Dedifferentiated amniotic fluid mesenchymal stem cell (primary cell): ENCODE data around the gene WHAMM.
"Not testable (repeated sequence)": the region's sequence is repeated elsewhere in the genome, so short reads cannot be mapped to it uniquely, and the experiment has no call there.

Experiments
- DNase-seq: peaks from one replicate; pipeline ENCODE4 v3.0.0-alpha.2; 2016; ENCODE audit errors: extremely low spot score

The WHAMM gene

DNA sequence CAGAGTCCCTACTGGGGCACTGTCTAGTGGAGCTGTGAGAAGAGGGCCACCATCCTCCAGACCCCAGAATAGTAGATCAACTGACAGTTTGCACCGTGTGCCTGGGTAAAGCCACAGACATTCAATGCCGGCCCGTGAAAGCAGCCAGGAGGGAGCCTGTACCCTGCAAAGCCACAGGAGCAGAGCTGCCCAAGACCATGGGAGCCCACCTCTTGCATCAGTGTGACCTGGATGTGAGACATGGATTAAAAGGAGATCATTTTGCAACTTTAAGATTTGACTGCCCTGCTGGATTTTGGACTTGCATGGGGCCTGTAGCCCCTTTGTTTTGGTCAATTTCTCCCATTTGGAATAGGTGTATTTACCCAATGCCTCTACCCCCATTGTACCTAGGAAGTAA, 56.6 kb downstream of the WHAMM start:
- not testable (repeated sequence) for DNase-seq

DNA sequence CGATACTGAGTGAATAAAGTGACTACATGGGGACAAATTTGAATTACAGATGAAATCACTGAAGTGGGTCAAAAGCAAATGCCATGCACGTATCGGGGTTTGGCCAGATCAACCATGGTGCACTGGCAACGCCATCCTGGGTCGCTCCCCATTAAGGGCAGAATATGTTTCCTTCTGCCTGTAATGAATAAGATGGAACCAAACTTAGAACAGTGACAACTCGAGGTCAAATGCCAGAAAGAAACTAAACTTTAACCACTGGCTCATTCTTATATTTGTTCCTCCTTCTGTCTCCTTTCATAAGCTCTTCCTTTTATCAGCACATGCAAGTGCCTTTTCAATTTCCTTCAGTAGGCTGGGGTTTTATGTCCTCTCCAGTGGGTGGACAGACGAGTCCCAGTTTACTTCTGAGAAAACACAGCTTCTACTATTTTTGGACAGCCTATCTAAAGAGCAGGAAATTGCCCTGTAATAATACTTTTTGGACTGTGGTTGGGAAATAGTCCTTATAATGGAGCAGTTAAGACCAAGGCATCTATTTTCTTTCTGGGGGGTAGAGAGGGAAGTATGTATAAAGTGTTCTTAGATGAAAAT, 61.4 kb downstream of the WHAMM start:
- DNase-seq, result no peak

DNA sequence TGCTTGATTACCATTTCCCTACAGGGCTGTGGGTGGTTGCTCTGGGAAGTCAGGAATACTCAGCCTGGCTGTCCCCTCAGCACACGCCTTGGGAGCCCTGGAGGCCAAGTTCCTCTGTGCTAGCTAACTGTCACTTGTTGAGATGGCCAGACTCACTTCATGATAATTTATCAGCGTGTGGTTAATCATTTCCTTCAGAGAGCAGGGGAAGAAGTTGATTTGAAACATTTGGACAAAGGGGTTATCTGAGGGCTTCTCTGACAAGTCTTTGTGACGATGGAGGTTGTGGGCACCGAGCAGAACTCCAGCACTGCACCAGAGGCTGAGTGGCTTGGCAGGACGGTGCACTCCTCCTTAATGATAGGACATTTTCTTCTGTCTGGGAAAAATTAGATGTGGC, 61.9 kb downstream of the WHAMM start:
- DNase-seq, result no peak

DNA sequence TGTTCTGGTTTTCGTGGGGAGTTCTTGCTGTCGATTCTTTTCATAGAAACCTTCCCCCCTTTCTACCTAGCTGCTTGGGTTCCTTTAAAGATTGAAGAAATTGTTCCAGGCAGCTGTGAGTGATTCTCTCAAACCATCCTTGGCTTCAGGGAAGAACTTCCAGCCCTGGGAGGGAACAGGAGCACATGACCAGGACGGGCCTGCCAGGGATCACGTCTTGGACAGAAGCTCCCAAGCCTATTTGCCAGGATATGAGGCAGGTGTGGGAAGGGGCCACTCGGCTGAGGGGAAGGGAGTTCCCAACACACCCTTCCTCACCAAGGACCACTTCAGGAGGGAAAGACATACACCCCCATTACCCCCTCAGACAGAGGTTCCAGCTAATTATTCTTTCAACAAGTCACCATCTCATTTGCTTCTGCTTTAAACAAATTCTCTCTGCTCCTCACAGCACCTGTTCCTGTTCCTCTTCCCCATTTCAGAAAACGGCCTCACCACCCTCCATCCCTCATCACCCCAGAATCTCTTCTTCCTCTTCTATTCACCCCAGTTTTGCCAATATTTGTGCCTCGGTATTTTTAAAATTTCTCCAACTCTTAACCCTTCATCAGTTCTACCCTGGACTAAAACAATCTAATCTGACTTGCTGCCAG, 62.5 kb downstream of the WHAMM start:
- no peak for DNase-seq

DNA sequence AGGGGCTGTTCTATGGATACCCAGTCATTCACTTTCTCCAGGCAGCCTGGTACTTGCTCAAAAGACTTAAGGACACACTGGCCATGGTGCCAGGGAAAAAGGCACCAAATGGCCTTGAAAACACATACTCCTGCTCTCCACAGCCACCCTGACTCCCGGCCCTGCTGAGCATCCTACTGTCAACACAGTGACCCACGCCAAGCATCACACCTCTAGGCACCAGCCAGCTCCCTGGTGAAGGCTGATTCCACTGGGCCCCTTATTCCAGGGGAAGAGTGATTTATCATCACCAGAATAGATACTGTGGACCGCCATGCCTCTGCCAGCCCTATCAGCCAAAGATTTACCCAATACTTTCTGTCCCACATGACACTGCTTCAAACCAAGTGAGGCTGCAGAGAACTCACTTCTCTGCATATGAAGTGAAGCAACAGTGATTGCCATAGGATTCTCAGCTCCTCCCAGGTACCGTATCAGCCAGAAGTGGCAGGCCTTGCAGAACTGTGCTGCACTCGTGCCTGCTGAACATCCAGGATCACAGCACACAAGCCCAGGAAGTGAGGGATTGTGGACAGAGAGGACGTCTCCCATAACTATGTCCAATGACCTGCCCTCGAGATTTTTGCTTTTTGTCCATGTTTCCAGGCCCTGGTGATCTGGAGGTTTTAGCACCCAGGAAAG, 63.7 kb downstream of the WHAMM start:
- DNase-seq, result no peak

DNA sequence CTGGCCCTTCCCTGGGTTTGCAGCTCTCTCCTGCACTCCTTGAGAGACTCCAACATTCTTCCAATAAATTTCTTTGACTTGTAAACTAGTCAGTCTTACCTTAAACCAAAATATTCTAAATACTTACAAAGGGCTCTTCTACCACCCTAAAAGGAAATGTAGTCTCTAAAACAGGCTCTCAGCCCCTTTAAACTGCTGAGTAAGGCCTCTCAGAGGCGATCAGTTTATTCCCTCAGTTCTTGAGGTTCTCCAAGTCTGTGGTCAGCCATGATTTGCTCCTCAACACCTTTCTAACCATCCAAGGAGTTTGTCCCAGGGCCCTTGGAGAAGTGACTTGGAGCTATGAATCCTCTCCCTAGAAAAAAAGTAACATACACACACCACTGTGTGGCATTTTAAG, 64.8 kb downstream of the WHAMM start:
- DNase-seq, result no peak

DNA sequence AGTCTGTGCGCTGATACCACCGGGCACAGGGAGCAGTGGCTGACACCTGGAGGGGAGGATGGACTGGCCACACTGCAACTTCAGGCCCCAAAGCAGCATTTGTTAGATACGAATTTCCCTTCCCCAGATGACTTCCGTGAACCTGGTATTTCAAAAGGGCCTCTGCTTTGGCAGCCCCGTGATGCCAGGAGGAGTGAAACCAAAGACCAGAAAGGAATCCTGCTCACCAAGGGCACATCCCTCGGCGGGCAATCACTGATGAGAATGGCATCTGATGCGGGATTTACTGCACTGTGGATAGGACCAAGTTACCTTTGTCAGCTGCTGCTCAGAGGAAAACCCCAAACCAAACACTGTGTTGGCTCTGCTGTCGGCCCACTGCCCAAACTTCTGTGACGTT, 65.5 kb downstream of the WHAMM start:
- DNase-seq, result no peak

DNA sequence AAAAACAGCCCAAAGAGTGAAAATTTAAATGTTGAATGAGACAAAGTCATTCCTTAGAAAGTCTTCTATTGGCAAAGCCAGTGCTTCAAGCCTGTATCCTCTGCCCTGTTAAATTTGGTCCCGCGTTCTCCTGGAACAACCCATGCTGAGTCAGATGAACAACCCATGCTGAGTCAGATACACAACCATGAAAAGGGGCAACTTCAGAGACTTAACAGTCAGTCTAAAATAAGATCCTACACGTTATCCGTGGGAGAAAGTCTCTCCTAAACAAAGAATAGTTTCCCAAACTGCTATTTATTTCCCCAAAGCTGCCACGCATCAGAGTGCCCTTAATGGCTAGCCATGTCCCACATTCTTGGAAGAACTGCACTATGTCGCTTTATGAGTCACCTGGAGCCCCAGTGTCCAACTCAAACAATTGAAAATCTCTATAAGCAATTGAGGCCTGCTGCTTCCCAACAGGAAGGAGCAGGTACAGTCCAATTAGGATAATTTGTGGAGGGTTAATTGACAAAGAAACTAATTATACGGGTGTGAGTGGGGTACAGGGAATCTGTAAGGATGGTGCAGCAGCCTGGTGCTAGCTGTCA, 66.1 kb downstream of the WHAMM start:
- no peak for DNase-seq

DNA sequence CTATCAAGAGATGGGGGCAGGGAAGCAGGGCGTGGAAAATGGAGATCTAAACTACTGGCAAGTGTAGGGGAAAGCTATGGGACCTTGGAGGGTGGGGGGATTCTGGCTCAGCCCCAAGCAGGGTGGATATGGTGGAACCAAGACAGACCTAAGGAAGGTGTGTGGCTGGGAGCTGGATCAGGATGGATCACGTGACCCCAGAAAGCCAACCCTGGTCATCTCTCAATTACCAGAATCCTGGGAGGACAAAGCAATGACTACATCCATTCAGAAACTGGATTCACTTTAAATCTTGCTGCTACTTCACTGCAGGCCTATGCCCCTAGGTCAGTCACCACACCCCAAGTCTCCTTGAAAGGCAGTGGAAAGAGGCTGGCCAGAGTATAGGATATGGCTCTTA, 68.4 kb downstream of the WHAMM start:
- DNase-seq, result no peak

DNA sequence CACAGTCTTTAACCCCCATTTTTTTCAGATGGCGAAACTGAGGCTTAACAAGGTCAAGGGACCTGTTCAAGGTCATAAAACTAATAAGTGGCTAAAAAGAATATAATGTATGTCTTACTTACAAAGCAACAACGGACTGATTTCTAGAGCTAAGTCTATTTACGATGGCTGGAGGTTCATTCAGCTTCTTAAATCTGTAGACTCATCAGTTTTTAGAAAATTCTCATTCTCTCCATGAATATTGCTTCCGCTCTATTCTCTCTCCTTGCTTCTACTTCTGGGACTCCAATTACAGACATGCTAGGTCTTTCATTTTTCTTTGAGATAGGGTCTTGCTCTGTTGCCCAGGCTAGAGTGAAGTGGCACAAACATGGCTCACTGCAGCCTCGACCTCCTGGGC, 68.9 kb downstream of the WHAMM start:
- no peak for DNase-seq

DNA sequence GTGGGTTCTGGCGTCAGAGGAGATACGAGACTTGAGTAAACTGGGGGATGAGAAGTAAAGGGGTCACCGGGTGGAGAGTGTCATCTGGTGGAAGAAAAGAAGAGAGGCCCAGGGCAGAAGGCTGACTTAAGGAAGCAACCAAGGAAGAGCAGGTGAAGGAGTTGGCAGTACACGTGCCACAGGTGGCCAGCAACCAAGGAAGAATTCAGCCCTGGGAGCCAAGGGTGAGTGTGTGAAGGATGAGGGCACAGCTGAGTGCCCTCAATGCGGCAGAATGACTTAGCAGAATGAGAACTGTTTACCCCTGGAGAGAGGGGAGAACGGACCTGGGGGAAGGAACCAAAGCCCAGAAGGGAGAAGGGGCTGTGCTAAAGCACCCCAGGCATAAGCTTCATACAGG, 71.3 kb downstream of the WHAMM start:
- no peak for DNase-seq

DNA sequence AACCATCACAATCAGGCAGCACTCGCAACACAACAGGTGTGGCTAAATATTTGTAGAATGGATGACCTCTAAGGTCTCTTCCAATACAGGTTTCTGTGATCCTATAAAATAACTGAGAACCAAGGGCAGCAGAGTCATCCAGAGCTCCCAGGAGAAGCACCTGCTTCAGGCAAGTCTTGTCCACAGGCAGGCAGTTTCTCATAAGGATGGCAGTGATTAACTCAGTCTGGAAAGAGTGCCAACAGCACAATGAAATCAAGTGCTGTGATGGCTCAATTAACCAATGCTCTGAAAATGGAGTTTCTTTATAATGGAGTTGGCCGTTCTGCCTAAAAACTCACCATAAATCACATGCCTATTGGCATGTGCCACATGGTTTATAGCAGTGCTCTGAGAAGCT, 72.3 kb downstream of the WHAMM start:
- no peak for DNase-seq

DNA sequence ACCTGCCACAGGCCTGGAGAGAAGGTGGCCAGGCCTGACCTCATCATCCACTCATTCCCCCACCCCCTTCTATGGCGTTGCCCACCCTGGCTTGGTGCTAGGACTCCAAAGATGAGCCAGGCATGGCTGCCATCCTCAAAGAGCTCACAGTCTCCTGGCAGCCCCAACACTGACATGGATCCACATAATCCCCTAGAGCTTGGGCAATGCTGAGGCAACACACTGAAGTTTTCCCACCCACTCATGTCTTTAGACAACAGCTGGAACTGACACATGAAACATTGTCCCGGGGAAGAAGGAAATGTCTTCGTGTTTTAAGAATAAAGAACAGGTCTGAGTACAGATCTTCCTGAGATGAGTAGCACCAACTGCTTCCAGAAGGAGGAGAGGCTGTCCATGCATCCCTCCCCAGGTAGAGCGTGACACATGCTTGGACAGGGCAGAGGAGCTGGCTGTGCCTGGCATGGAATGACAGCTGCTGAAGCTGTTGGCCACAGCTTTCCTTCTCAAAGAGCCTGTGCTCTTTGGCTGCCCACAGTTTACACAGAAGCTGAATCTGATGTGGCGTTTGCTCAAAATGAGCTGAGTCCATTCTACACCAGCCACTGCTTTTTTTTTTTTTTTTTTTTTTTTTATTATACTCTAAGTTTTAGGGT, 73.0 kb downstream of the WHAMM start:
- no peak for DNase-seq
